Ascending aorta (tissue), 2 donors: Measurements from ENCODE around the gene OR2M7. TPM values are rescaled to one million over a fixed set of nuclear protein-coding genes. Genes with fewer than 3 reads are reported as not detected.

ENCODE experiments used
- DNase-seq, 2 donors: peaks; one replicate each; pipeline ENCODE4 v3.0.0-alpha.2; 2019; ENCODE audit warnings: low spot score in 2 of 2
- H3K27ac ChIP-seq, 2 donors: fragments of 200-600 bp; sonication (generic); one replicate each; pipeline ENCODE4 v1.5.1; 2016 to 2017; ENCODE audit warnings: mild to moderate bottlenecking in 1 of 2
- H3K27me3 ChIP-seq: fragments of 200-600 bp; sonication (generic); one replicate; pipeline ENCODE4 v1.5.1; 2017
- H3K36me3 ChIP-seq, 2 donors: fragments of 200-600 bp; sonication (generic); one replicate each; pipeline ENCODE4 v1.5.1; 2016
- H3K4me1 ChIP-seq, 2 donors: fragments of 200-600 bp; sonication (generic); one replicate each; pipeline ENCODE4 v1.5.1; 2016 to 2017; ENCODE audit warnings: mild to moderate bottlenecking in 1 of 2
- H3K4me3 ChIP-seq, 2 donors: fragments of 200-600 bp; sonication (generic); one replicate each; pipeline ENCODE4 v1.5.1; 2016 to 2017; ENCODE audit warnings: mild to moderate bottlenecking in 1 of 2
- H3K9me3 ChIP-seq, 2 donors: fragments of 200-600 bp; sonication (generic); one replicate each; pipeline ENCODE4 v1.5.1; 2016
- intact Hi-C: fragments of 100-400 bp; cut with DNase I; formaldehyde crosslinking; loops from one replicate; pipeline ENCODE4 v1.15.1; 2023
- total RNA-seq: library from RNA; depleted of rRNA; stranded (reverse); fragments of >200 nt; gene quantifications from one replicate; pipeline ENCODE4 v1.1.0, GENCODE V29; 2016
- TF ChIP-seq, protein P1 (sequence below), 3 experiments: fragments of 200-600 bp in 2 of 3; fragments of 450-650 bp in 1 of 3; sonication (generic) in 2 of 3; IDR thresholded peaks; one replicate each; pipeline ENCODE4 v1.5.1; 2016 to 2019; ENCODE audit warnings: antibody characterized with exemption in 3 of 3, mild to moderate bottlenecking in 1 of 3, moderate library complexity in 1 of 3

OR2M7 gene, protein sequence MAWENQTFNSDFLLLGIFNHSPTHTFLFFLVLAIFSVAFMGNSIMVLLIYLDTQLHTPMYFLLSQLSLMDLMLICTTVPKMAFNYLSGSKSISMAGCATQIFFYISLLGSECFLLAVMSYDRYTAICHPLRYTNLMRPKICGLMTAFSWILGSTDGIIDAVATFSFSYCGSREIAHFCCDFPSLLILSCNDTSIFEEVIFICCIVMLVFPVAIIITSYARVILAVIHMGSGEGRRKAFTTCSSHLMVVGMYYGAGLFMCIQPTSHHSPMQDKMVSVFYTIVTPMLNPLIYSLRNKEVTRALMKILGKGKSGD
- total RNA-seq: not detected

DNA sequence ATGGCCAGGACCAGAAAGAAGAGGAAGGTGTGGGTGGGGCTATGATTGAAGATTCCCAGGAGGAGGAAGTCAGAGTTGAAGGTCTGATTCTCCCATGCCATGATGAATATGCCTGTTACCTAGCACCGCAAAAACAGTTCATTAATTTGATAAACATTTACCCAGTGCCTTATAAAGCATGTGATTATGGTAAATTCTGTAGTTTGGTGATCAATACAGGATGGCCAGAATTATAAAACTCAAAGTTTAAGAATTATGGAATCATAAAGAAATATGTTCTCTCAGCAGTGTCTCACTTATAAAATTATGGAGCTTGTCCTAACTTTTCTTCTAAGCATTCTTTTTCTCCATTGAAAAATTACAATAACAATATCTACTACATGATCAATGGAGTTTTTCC is at the start of gene OR2M7:
TSS of gene OR2M7 (minus strand) at position 101 of the 400 bp plus-strand sequence. CDS start at position 101, 0 bp downstream.
- no peaks in the 10 kb centered on the region for H3K36me3 ChIP-seq
- intact Hi-C loops: no loop called here
- no peaks in the 10 kb centered on the region for H3K27me3 ChIP-seq
- TF ChIP-seq, protein P1, sequence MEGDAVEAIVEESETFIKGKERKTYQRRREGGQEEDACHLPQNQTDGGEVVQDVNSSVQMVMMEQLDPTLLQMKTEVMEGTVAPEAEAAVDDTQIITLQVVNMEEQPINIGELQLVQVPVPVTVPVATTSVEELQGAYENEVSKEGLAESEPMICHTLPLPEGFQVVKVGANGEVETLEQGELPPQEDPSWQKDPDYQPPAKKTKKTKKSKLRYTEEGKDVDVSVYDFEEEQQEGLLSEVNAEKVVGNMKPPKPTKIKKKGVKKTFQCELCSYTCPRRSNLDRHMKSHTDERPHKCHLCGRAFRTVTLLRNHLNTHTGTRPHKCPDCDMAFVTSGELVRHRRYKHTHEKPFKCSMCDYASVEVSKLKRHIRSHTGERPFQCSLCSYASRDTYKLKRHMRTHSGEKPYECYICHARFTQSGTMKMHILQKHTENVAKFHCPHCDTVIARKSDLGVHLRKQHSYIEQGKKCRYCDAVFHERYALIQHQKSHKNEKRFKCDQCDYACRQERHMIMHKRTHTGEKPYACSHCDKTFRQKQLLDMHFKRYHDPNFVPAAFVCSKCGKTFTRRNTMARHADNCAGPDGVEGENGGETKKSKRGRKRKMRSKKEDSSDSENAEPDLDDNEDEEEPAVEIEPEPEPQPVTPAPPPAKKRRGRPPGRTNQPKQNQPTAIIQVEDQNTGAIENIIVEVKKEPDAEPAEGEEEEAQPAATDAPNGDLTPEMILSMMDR (IDR thresholded peaks at IDR 0.05): no peak
- no peak for DNase-seq
- H3K4me3 ChIP-seq: no peak within 1 kb of the TSS
- no peaks in the 10 kb centered on the region for H3K4me1 ChIP-seq
- H3K27ac ChIP-seq: no peak within 1 kb of the TSS
- no peaks in the 10 kb centered on the region for H3K9me3 ChIP-seq

DNA sequence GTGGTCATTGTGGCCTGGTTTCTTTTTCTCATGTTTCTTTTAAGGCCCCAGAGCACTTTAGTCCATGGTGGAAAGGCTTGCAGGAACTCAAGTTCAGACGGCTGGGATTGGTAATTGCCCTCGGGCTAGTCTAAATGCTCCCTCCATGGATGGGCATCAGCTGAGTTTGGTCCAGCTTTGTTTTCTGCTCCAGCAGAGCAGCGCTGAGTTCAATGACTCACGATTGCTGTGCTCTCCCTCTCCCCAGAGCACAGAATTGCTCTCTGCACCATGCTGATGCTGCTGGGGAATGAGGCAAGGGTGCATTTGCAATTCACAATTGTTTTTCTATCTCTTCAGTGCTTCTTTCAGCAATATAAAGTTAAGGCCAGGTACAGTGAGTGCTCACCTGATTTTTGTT is 49.4 kb upstream of the OR2M7 start:
- intact Hi-C loops: no loop called here
- Histone ChIP-seq H3K4me3 (no peak overlapping the region), H3K27me3 (no peaks in the 10 kb centered on the region), H3K4me1 (no peaks in the 10 kb centered on the region), H3K27ac (no peak overlapping the region), H3K36me3 (no peaks in the 10 kb centered on the region), H3K9me3 (no peaks in the 10 kb centered on the region)
- DNase-seq: no peak
- TF ChIP-seq, protein P1 (IDR thresholded peaks at IDR 0.05): no peak

DNA sequence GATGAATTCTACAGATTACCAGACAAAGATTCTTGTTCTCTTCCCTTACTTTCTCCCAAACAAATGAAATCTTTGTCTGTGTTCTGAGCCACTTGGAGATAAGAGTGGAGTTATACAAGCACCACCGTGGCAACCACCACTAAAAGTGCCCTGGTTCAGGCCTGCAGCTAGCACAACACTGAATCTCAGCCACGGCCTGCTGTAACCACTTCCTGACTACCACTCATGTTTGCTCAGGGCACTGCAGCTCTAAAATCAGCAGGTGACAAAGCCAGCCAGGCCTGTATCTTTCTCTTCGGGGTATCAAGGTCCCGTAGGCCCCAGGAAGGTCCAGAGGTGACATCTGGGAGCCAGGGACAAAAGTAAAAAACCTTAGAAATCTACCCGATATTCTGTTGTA is 48.0 kb upstream of the OR2M7 start:
- intact Hi-C loops: no loop called here
- no peak overlapping the region for H3K4me3 ChIP-seq
- no peaks in the 10 kb centered on the region for H3K9me3 ChIP-seq
- no peaks in the 10 kb centered on the region for H3K4me1 ChIP-seq
- DNase-seq: no peak
- no peak overlapping the region for H3K27ac ChIP-seq
- H3K36me3 ChIP-seq: no peaks in the 10 kb centered on the region
- TF ChIP-seq, protein P1 (IDR thresholded peaks at IDR 0.05): no peak
- H3K27me3 ChIP-seq: no peaks in the 10 kb centered on the region

DNA sequence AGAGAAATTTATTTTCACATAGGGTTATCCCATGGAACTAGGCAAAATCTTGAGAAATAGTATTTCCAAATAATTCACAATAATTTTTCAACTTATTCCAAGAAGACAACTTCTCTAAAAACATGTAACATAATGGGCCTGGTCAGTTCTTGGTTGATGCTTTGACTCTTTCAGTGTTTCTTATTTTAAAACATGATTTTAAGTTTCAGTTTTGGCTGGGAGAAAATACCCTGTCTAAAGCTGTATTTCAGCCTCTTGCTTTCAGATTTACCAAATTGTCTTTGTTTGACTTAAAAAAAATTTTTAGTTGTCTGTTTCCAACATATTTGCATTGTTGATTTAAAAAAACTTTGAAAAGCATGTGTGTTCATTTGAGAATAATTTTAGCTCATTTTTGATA is 42.2 kb upstream of the OR2M7 start:
- peaks cover 0 to 3% of the 10 kb centered on the region in 2 donors for H3K9me3 ChIP-seq
- intact Hi-C loops: no loop called here
- no peaks in the 10 kb centered on the region for H3K27me3 ChIP-seq
- TF ChIP-seq, protein P1 (IDR thresholded peaks at IDR 0.05): no peak
- no peaks in the 10 kb centered on the region for H3K36me3 ChIP-seq
- H3K27ac ChIP-seq: no peak overlapping the region
- DNase-seq: no peak
- H3K4me1 ChIP-seq: no peaks in the 10 kb centered on the region
- H3K4me3 ChIP-seq: no peak overlapping the region

DNA sequence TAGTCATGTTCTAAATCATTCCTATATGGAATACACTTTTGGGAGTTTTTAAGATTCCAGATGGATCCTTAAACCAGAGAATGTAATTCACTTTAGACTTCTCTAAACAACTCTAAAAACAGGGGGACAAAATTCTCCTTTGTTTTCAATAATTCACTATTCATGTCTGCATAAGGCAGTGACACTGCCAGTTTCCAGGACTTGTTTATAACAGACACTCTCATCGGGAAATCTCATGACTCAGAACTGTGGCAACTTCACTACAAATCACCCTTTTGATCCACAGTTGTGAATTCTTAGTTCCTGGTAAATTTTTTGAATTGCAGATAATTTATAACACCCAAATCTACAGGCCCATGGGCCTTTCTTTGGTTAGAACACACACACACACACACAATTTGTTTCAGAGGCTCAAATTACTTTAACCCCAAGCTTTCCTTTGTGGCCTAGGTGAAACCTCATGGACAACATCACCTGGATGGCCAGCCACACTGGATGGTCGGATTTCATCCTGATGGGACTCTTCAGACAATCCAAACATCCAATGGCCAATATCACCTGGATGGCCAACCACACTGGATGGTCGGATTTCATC is 36.9 kb upstream of the OR2M7 start, which contains the start of gene OR2T4:
TSS of gene OR2T4 (plus strand) at position 545 of the 595 bp plus-strand sequence. CDS start at position 545, 0 bp downstream.
- TF ChIP-seq, protein P1 (IDR thresholded peaks at IDR 0.05): no peak
- H3K9me3 ChIP-seq: peaks cover 0 to 3% of the 10 kb centered on the region in 2 donors
- H3K27me3 ChIP-seq: no peaks in the 10 kb centered on the region
- no peak for DNase-seq
- no peaks in the 10 kb centered on the region for H3K36me3 ChIP-seq
- H3K27ac ChIP-seq: no peak within 1 kb of the TSS
- H3K4me1 ChIP-seq: no peaks in the 10 kb centered on the region
- intact Hi-C loops: no loop called here
- H3K4me3 ChIP-seq: no peak within 1 kb of the TSS
